Breast epithelium (tissue), 3 donors: ENCODE data around the gene MMP15.

ENCODE experiments used
- CTCF ChIP-seq, 3 donors: fragments of 450-650 bp; IDR thresholded peaks; one replicate each; pipeline ENCODE4 v1.5.1; 2016 to 2017; ENCODE audit warnings: antibody characterized with exemption in 3 of 3, mild to moderate bottlenecking in 3 of 3, moderate library complexity in 3 of 3
- POLR2AphosphoS5 ChIP-seq, 3 donors: sonication (generic); formaldehyde crosslinking; IDR thresholded peaks; one replicate each; pipeline ENCODE4 v1.6.1; 2017; ENCODE audit warnings: antibody characterized with exemption in 3 of 3

GRCh38 chr16:57979006-57979585 lies 46.5 kb upstream of the MMP15 start:
- TF ChIP-seq CTCF (IDR thresholded peaks at IDR 0.05) (no peak), POLR2AphosphoS5 (IDR thresholded peaks at IDR 0.05) (no peak)
